EH (cell line): ENCODE results near the gene PRUNE1.

Experiments
- DNase-seq: peaks from one replicate; pipeline ENCODE4 v3.0.0-alpha.2; 2015; ENCODE audit warnings: low read depth

The PRUNE1 gene

DNA sequence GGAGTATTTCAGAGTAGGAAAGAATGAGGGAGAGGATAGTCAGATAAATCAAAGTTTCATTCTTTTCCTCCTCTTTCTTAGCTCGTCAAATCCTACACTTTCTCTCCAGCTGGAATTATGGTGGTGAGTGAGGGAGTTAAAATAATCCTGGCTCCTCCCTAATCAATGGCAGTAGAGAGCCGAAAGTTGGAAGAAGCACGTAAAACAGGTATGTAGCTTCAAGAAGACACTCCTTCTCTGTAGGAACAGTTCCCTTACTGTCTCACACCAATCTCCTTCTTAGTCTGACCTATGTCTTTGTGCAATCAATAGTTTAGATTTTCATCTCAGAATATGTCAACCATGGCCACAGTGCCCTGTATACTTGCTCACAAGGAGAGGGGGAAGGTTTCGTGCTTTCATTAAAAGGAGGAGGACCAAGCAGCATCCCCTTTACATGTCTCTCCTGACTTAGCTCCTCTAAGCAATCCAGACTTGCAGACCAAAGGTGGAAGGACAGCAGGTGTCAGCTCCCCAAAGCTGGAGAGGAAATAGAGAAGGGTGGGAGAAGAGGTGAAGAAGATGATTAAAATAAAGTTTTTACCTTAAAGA is 2.4 kb upstream of the PRUNE1 start:
- no peak for DNase-seq

DNA sequence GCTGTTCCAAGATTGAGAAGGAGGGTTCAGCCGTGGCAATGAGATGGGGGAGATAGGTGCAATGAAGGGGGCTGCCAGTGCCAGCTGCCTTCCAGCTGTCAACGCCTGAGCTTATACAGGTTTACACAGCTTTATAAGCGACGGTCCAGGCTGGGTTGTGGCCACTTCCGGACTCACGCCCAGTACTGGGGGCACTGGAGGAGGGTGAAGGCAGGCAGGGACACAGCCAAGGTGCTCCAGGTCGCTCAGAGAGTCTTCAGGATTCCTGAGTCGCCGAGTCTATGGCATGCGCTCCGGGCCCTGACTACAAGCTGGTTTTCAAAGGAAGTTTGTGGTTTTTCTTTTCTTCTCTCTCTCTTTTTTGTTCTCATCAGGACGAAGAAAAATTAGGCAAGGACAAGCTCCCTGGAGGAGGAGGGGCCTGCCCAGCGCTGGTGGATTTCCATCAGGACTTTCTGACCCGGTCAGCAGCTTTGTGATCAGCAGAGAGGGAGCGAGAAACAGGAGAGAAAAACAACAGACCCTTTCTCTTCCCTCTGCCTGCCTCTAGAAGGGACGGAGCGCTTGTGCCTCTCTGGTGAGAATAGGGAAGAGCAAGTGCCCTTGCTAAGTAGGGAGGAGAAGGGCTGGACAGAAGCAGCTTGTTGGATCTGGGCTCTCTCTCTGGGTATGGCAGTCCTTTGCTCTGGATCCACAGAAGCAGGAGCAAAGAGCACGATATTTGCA is 1.8 kb upstream of the PRUNE1 start, which contains the start of gene MINDY1:
MINDY1 (minus strand) TSS at position 576 of the 726 bp plus-strand sequence. CDS start 4,285 bp downstream, outside the sequence.
- peak; percentile 87 for DNase-seq

DNA sequence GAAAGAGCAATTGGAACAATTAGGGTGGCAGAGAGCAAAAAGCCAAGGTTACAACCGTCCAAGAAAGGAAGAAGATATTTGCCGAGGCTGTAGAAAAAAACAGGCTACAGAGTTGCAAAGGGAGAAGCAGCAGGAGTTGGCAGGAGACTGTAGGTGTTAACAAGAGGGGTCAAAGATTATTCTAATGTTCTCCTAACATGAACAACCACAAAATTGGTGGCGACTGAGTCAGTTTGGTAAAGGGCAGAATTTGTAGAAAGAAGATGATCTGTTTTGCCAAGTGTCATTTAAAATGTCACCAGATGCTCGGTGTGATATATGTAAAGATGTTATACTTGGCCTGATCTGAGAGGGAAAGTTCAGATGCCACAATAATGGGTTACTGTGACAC is 401 bp upstream of the PRUNE1 start:
- no peak for DNase-seq

DNA sequence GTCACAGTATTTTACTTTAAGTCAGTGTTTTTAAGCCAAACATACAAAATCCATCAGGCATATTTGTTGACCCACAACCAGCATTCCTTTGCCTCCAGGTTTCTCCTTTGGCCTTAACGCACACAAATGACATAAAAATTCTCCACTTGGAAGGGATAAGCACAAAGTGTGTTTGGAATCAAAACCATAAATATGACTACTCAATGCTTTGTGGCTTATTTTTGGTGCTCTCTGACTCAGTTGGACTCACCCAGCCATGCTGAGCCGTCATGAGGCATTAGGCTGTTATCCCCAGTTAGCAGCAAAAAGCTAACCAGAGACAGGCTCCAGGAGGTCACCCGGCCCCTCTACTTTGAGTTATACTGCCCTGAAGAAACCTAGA is 948 bp downstream of the PRUNE1 start:
- peak; percentile 72 for DNase-seq

DNA sequence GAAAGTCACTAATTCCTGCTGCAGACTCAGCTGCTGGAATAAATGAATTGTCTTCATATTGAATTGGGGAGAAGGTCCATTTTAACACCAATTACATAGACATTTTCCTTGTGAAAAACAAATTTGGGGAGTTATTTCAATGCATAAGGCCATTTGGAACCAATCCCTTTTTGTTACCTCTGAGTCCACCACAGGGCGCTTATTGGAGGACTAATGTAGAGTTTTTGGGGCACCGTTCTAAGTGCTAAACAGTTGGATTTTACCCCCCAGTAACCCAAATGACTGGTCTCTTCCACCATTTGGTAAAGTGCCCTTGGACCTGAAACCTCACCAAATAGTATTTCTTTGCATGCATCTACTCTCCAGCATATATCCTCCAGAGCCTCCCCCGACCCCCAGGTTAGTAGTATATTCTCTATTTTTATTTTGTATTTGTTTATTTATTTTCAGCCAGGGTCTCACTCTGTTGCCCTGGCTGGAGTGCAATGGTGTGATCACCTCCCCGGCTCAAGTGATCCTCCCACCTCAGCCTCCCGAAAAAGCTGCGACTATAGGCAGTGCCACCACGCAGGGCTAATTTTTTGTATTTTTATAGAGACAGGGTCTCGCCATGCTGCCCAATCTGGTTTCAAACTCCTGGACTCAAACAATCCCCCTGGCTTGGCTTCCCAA is 1.6 kb downstream of the PRUNE1 start:
- DNase-seq = no peak

DNA sequence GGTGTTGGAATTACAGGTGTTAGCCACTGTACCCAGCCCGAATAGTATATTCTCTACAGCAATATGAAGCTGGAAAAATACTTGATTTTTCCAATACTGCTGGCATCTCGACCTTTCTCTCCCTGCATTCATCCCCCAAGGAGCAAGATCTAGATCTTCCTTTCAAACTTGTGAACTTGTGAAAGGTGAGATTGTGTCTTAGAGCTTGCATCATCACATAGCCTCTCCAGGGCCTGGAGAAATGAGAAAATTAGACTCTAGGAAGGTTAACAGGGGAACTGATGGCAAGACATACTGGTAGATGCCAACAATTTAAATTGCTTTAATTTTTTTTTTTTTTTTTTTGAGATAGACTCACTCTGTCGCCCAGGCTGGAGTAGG is 2.1 kb downstream of the PRUNE1 start:
- DNase-seq = no peak

DNA sequence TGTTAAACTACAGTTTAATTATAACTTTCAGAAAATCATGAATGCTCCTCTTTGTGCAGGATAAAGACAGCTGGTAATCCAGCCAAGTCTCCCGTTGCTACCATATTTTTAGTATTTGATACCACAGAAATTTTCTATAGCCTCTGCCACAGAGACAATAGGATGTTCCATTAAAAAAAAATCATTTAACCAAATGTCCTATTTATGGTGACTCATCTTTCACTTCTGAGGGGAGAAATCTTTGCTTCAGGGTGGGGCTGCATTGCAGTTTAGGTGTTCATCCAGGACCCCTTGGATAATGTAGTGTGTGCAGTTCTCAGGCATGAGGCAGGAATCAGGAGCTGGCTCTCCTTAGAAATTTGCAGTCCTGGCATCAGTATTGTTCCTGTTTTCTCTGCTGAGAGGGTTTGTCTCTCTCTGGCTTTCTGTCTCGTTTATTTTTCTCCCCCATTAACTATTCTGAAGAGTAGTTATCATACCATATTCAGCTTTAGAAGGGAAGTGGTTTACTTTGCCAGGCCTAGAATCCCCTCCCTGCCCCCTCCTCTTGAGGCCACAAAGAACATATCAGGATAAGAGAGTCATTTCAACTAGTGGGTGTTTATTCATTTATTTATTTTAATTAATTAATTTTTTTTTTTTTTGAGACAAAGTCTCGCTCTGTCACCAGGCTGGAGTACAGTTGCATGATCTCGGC is 3.1 kb downstream of the PRUNE1 start:
- no peak for DNase-seq

DNA sequence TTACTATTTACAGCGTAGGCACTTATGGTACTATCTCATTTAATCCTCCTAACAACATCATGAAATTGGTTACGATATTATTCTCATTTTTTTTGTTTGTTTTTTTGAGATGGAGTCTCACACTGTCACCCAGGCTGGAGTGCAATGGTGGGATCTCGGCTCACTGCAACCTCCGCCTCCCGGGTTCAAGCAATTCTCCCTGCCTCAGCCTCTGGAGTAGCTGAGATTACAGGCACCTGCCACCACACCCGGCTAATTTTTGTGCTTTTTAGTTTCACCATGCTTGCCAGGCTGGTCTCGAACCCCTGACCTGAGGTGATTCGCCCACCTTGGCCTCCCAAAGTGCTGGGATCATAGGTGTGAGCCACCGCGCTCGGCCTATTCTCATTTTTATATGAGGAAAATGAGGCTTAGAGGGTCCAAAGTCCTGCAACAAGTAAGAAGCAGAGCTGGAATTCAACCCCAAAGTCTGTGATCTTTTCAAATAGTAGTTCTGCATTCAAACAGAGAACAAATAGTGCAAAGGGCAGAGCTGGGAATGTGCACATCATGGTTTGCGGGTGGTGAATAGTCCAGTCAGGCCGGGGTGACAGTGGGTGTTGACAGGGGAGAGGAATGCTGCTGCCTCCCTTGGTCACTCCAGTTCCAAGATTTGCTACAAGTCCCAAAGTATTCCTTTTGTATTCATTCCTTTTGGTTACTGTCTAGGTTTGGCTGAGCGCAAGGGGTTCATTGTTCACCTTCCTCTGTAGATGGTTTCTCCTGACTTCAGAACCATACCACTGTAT is 4.6 kb downstream of the PRUNE1 start:
- DNase-seq = no peak

DNA sequence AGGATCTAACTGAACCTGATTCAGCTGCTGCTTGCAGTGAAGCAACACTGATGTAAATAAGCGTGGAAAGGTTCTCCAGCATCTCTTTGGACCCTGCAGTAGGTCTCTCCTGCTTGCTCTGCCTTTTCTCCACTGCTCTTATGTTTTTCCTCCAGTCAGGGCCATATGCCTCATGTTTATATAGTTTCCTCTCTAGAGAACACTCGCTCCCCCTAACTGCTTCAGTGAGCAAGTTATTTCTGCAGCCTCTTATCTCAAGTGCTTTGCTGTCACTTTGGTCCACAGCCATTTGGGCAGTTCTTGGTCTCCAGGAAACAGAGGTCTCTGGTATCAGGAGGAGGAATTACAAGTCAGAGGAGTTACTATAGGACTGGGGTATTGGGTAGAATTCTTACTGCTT is 5.3 kb downstream of the PRUNE1 start:
- DNase-seq = no peak

DNA sequence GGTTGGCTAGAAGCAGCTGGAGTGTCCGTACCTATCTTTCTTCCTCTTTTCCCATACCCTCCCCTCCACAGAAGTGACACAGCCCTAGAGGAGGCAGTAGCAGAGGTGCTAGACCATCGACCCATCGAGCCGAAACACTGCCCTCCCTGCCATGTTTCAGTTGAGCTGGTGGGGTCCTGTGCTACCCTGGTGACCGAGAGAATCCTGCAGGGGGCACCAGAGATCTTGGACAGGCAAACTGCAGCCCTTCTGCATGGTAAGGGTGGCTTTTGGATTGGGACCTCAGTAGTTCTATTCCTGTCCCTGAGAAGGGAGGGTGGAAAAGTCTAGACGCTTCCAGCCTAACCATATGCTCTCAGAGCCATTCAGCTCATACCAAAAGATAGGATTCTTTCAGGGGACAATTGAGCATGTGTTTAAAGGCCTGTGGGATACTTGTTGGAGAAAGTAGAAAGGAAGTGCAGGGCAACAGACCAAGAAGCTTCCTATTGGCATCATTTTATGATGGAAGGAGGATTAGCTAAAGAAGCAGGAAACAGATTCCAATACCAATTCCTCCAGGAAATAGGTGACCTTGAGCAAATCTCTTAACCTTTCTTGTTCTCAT is 16.4 kb downstream of the PRUNE1 start:
- peak; percentile 72 for DNase-seq

DNA sequence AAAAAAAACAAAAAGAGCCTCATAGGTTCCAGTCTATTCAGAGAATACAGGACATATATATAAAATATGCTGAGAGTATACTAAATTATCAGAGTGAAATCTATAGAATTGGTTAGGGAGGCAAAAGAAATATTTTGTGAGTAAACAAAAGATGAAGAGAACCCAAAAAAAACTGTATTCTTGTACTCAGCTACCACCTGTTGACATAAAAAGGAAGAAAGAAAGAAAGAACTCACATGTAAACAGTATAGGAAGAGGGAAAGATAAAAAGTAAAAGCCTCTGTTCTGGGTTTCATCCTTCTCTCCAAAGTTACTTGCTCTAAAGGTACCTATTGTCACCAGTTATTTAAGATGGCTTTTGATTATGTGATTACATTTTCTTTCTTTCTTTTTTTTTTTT is 18.2 kb downstream of the PRUNE1 start:
- DNase-seq = no peak

DNA sequence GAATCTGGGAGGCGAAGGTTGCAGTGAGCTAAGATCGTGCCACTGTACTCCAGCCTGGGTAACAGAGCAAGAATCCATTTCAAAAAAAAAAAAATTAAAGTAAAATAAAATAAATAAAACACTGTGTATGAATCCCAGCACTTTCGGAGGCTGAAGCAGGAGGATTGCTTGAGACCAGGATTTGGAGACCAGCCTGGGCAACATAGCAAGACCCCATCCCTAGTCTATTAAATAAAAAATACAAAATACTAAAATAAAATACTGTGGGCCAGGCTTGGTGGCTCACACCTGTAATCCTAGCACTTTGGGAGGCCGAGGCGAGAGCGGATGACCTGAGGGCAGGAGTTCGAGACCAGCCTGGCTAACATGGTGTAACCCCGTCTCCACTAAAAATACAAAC is 23.9 kb downstream of the PRUNE1 start:
- DNase-seq = no peak

DNA sequence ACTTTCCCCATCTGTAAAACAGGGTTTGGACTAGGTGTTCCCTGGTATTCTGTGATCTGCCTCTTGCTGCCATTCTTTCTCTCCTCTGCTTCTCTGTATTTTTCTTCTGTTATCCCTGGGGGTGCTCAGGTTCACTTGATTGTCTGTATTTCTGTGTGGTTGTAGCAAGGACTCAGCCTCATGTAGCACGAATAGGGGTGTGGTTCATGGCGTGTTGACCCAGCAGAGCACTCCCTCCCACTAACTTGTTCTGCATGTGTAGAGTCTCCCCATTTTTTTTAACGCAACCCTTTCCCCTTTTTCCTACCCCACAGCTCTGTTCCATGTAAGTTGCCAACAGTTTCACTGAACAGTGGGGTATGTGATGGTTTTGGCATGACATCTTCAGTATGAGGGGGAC is 26.9 kb downstream of the PRUNE1 start:
- no peak for DNase-seq

DNA sequence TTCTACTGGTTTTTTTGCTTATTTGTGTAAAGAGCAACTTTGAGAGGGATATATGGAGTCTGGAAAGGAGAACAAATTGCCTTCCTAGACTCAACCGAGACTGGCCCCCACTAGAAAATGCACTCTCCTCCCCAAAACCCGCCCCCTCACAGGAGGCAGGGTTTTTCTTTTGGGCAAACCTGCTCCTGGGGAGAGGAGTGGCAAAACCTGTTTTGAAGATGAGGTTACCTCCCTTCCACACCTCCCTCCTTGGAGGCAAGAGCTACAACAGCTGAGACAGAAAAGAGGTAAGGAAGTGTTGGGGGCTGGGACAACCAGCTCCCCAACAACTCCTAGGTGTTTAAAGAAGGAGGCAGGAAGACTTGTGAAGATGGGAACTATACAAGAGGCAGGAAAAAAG is 28.1 kb downstream of the PRUNE1 start, which contains the start of gene BNIPL:
BNIPL (plus strand) TSS at position 231 of the 400 bp plus-strand sequence; CDS start at position 371, 140 bp downstream.
- no peak for DNase-seq

DNA sequence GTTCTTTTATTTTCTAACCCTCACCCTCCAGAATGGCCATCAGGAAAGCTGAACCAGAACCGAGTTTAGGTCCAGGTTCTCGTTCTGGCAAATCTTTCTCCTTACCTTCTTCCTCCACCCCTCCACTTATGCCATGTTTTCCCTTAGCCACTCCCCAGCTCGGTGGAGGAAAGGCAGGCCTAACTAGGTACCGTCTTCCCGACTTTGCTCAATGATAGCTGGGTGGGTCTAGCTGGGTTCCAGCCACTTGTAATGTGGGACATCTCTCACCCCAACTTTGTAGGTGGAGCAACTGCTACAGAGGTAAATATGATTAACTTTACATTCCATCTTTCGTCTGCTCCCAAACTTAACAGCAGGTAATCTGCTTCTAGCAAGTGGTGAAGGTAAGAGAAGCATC is 28.8 kb downstream of the PRUNE1 start:
- no peak for DNase-seq

DNA sequence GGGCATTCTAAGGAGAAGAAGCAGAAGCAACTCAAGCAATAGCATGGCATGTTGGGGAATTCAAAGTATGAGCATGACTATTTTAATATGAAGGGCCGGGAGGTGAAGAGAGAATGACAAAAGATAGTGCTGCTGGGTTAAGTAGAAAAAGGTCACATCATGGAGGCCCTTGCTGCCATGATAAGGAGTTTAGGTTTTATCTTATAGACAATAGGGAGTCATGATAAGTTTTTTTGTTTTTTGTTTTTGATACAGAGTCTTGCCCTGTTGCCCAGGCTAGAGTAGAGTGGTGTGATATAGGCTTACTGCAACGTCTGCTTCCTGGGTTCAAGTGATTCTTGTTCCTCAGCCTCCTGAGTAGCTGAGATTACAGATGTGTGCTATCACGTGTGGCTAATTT is 31.3 kb downstream of the PRUNE1 start:
- no peak for DNase-seq

DNA sequence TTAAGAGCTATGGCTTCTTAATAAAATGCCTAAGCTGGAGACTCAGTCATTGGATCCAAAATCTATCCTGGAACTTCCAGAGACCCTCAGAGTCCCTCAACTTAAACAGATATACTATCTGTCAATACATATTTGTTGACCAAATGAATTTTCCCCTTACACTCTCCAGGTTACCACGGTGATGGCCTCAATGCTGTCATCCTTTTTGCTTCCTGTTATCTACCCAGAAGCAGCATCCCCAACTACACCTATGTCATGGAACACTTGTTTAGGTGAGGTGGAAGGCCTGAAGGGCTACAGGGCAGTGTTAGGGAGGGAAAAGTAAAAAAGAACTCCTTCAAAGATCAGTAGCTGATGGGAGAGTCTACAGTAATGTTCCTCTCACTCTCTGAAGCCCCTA is 34.9 kb downstream of the PRUNE1 start:
- no peak for DNase-seq

DNA sequence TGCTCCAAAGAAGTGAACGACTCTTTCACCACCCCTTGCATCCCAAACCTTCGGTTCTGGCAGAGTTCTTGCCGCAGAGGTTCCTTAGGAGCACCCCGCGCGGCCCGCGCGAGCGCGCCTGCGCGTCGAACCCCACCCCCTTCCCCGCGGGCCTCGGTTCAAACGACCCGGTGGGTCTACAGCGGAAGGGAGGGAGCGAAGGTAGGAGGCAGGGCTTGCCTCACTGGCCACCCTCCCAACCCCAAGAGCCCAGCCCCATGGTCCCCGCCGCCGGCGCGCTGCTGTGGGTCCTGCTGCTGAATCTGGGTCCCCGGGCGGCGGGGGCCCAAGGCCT is 39.3 kb downstream of the PRUNE1 start, which contains the start of gene C1orf56:
C1orf56 (plus strand) TSS at position 161 of the 334 bp plus-strand sequence; CDS start at position 258, 97 bp downstream.
- DNase-seq = peak; percentile 71

DNA sequence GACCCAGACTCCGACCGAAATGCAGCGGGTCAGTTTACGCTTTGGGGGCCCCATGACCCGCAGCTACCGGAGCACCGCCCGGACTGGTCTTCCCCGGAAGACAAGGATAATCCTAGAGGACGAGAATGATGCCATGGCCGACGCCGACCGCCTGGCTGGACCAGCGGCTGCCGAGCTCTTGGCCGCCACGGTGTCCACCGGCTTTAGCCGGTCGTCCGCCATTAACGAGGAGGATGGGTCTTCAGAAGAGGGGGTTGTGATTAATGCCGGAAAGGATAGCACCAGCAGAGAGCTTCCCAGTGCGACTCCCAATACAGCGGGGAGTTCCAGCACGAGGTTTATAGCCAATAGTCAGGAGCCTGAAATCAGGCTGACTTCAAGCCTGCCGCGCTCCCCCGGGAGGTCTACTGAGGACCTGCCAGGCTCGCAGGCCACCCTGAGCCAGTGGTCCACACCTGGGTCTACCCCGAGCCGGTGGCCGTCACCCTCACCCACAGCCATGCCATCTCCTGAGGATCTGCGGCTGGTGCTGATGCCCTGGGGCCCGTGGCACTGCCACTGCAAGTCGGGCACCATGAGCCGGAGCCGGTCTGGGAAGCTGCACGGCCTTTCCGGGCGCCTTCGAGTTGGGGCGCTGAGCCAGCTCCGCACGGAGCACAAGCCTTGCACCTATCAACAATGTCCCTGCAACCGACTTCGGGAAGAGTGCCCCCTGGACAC is 39.8 kb downstream of the PRUNE1 start:
- DNase-seq = peak; percentile 73

DNA sequence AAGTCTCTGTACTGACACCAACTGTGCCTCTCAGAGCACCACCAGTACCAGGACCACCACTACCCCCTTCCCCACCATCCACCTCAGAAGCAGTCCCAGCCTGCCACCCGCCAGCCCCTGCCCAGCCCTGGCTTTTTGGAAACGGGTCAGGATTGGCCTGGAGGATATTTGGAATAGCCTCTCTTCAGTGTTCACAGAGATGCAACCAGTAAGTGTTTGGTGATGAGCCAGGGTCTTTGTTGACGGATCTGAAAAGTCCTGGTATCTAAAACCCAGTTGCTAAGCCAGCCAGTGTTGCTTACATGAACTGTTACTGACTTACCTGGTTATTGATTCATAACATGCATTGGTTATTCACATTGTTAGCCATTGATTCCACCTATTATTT is 40.4 kb downstream of the PRUNE1 start:
- DNase-seq = no peak

DNA sequence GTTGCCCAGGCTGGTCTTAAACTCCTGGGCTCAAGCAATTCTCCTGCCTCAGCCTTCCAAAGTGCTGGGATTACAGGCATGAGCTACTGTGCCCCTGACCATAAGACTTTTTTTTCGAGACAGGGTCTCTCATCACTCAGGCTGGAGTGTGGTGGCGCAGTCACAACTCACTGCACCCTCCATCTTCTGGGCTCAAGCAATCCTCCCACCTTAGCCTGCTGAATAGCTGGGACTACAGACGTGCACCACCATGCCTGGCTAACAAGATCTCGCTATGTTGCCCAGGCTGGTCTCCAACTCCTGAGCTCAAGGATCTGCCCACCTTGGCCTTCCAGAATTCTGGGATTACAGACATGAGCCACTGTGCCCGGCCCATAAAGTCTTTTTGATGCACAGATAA is 41.2 kb downstream of the PRUNE1 start:
- DNase-seq = no peak
